Measurements from ENCODE around the gene SUSD4. TPM values are rescaled to one million over a fixed set of nuclear protein-coding genes. Genes with fewer than 3 reads are reported as not detected.

The SUSD4 gene
- total and polyA plus RNA-seq, 10 of the 15 experiments (the other 5 are each of a cell fraction or from before 2014, with no cell fraction given), result 0.13 to 1.1 (median 0.26) TPM; not detected in 3

DNA sequence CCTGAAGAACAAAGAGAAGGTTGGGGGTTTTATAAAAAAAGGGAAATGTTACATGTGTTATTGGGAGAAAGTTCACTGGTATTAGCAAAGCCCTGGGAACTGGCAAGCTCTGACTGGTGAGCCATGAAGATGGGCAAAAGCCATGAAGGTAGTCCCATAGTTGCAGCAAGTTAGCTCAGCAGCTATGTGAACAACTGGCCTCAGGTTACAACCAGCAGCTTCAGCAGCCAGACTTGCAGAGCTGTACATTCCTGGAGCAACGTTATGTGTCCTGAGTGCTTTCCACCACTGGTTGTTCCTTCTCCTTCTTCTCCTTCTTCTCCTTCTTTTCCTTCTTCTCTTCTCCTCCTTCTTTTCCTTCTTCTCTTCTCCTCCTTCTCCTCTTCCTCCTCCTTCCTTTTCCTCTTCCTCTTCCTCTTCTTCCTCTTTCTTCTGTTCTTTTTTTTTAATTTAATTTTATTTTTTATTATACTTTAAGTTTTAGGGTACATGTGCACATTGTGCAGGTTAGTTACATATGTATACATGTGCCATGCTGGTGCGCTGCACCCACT, 164.8 kb downstream of the SUSD4 start:
- CTCF ChIA-PET, result interaction anchor here (2.1 kb wide), 1 partner anchor 57 kb away, joined by 4 read pairs; the partner anchor contains the start of gene TLR5
- no peak for ATAC-seq
- Histone ChIP-seq H3K4me3 (no peak overlapping the region), H3K27me3 (replicated peaks in 1 of 2; ENCODE audit: control insufficient read depth in 2 of 2, insufficient read depth in 2 of 2, low read length in 1 of 2) (no peaks in the 10 kb centered on the region; a peak in 1 of 4 replicates), H3K9ac (ENCODE audit: control insufficient read depth, insufficient read depth, low read length) (no peak overlapping the region), H3K27ac (ENCODE audit: control insufficient read depth, insufficient read depth) (no peak overlapping the region), H3K9me3 (replicated peaks; ENCODE audit: control insufficient read depth, insufficient read depth, low read length) (no peaks in the 10 kb centered on the region), H3K36me3 (ENCODE audit: control insufficient read depth in 2 of 2, insufficient read depth in 2 of 2, low read length in 1 of 2) (no peaks in the 10 kb centered on the region), H3K4me1 (ENCODE audit: control insufficient read depth, insufficient read depth, low read length) (no peaks in the 10 kb centered on the region), H3K79me2 (ENCODE audit: control insufficient read depth, insufficient read depth, low read length) (no peaks in the 10 kb centered on the region), H4K20me1 (ENCODE audit: control insufficient read depth, insufficient read depth) (no peaks in the 10 kb centered on the region), H2AFZ (ENCODE audit: control insufficient read depth, low read depth, low read length) (no peak overlapping the region), H3K4me2 (ENCODE audit: control insufficient read depth, insufficient read depth) (no peak overlapping the region)
- WGBS (ENCODE audit: insufficient coverage, insufficient replicate concordance, low lambda C conversion rate, missing lambda C conversion rate), result 0% methylated on average over 1 of the region's 2 CpGs
- no peak for DNase-seq (ENCODE audit: low read depth, low spot score)
- no TSS peak for BruUV-seq (replicated peaks)
- SMC1A ChIA-PET (ENCODE audit: uncharacterized antibody, unreplicated experiment), result interaction anchor here (1.7 kb wide), 1 partner anchor 19 kb away, joined by 7 read pairs; no protein-coding TSS in a partner anchor
- FAIRE-seq, result no peak
- intact Hi-C loops (cut with micrococcal nuclease; ENCODE audit: unreplicated experiment) (no loop called here), in situ Hi-C loops (cut with MboI) (no loop called here)
- RAD21 ChIA-PET (ENCODE audit: unreplicated experiment), result no interaction called here
- TF ChIP-seq NR2C2 (IDR thresholded peaks at IDR 0.05; ENCODE audit: borderline replicate concordance, control insufficient read depth, insufficient read length, low read depth) (no peak), YBX1 (IDR thresholded peaks at IDR 0.05) (no peak), TCF7 (IDR thresholded peaks at IDR 0.05; ENCODE audit: borderline replicate concordance) (no peak), TAF1 (IDR thresholded peaks at IDR 0.05; ENCODE audit: borderline replicate concordance, low read depth, low read length) (no peak), NBN (IDR thresholded peaks at IDR 0.05) (0 out of 2 replicates have a peak, but pooled peaks have one; percentile 26), NFXL1 (IDR thresholded peaks at IDR 0.05; ENCODE audit: borderline replicate concordance) (no peak)
- TF ChIP-seq, protein P1, sequence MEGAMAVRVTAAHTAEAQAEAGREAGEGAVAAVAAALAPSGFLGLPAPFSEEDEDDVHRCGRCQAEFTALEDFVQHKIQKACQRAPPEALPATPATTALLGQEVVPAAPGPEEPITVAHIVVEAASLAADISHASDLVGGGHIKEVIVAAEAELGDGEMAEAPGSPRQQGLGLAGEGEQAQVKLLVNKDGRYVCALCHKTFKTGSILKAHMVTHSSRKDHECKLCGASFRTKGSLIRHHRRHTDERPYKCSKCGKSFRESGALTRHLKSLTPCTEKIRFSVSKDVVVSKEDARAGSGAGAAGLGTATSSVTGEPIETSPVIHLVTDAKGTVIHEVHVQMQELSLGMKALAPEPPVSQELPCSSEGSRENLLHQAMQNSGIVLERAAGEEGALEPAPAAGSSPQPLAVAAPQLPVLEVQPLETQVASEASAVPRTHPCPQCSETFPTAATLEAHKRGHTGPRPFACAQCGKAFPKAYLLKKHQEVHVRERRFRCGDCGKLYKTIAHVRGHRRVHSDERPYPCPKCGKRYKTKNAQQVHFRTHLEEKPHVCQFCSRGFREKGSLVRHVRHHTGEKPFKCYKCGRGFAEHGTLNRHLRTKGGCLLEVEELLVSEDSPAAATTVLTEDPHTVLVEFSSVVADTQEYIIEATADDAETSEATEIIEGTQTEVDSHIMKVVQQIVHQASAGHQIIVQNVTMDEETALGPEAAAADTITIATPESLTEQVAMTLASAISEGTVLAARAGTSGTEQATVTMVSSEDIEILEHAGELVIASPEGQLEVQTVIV (IDR thresholded peaks at IDR 0.05; ENCODE audit: borderline replicate concordance, partially characterized antibody), result no peak
- TF ChIP-seq, protein P2, sequence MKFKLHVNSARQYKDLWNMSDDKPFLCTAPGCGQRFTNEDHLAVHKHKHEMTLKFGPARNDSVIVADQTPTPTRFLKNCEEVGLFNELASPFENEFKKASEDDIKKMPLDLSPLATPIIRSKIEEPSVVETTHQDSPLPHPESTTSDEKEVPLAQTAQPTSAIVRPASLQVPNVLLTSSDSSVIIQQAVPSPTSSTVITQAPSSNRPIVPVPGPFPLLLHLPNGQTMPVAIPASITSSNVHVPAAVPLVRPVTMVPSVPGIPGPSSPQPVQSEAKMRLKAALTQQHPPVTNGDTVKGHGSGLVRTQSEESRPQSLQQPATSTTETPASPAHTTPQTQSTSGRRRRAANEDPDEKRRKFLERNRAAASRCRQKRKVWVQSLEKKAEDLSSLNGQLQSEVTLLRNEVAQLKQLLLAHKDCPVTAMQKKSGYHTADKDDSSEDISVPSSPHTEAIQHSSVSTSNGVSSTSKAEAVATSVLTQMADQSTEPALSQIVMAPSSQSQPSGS (IDR thresholded peaks at IDR 0.05; ENCODE audit: low read length), result no peak
- POLR2A ChIA-PET, result no interaction called here

All from GM12878 (cell line).